RCC 7860 (cell line): ENCODE data around the gene UGT1A3.

Experiments
- DNase-seq: peaks from one replicate; pipeline ENCODE4 v3.0.0-alpha.2; 2015; ENCODE audit warnings: low spot score
- FAIRE-seq: peaks from 2 replicates; lab custom pipeline; 2012; peaks lifted over from hg19 to GRCh38; lab: Jason Lieb, UNC

Gene UGT1A3

GRCh38 chr2:233793465-233794127, 64.8 kb downstream of the UGT1A3 start:
- FAIRE-seq: no peak
- DNase-seq: no peak

- FAIRE-seq (no peak), DNase-seq (no peak)
These were observed 65.4 kb downstream of the UGT1A3 start for GRCh38 chr2:233794128-233794658.

GRCh38 chr2:233795735-233796171, 66.9 kb downstream of the UGT1A3 start:
- FAIRE-seq (no peak), DNase-seq (no peak)

GRCh38 chr2:233796254-233796653, 67.4 kb downstream of the UGT1A3 start:
- FAIRE-seq: no peak
- DNase-seq: no peak

GRCh38 chr2:233798335-233799086, 69.7 kb downstream of the UGT1A3 start:
- DNase-seq (no peak), FAIRE-seq (no peak)

GRCh38 chr2:233799087-233799665, 70.3 kb downstream of the UGT1A3 start:
- FAIRE-seq: no peak
- no peak for DNase-seq

GRCh38 chr2:233799716-233800115, 70.9 kb downstream of the UGT1A3 start:
- FAIRE-seq (no peak), DNase-seq (no peak)

- no peak for DNase-seq
- no peak for FAIRE-seq
These were observed 71.4 kb downstream of the UGT1A3 start for GRCh38 chr2:233800208-233800607.

GRCh38 chr2:233801357-233802131, 72.7 kb downstream of the UGT1A3 start:
- DNase-seq (peak; percentile 61), FAIRE-seq (peak; percentile 42)

- FAIRE-seq (no peak), DNase-seq (no peak)
These were observed 73.4 kb downstream of the UGT1A3 start for GRCh38 chr2:233802132-233802815.

- no peak for FAIRE-seq
- no peak for DNase-seq
These were observed 74.6 kb downstream of the UGT1A3 start for GRCh38 chr2:233803292-233803911.

- DNase-seq (no peak), FAIRE-seq (no peak)
These were observed 75.2 kb downstream of the UGT1A3 start for GRCh38 chr2:233803994-233804393.

- FAIRE-seq: no peak
These were observed 78.5 kb downstream of the UGT1A3 start for GRCh38 chr2:233807215-233807865.

GRCh38 chr2:233807966-233808935, 79.4 kb downstream of the UGT1A3 start:
- FAIRE-seq (no peak), DNase-seq (no peak)

More at GRCh38 chr2:233807215-233807865, 78.5 kb downstream of the UGT1A3 start:
- no peak for DNase-seq

GRCh38 chr2:233810385-233810784, 81.5 kb downstream of the UGT1A3 start:
- no peak for DNase-seq
- FAIRE-seq: no peak

GRCh38 chr2:233811087-233811486, 82.2 kb downstream of the UGT1A3 start:
- DNase-seq (no peak), FAIRE-seq (no peak)

- FAIRE-seq: no peak
These were observed 82.9 kb downstream of the UGT1A3 start for GRCh38 chr2:233811732-233812131.

More at GRCh38 chr2:233811732-233812131, 82.9 kb downstream of the UGT1A3 start:
- DNase-seq: no peak
